Left ventricle myocardium inferior (tissue), 1 donor: ENCODE data around the gene PDIK1L. TPM values are rescaled to one million over a fixed set of nuclear protein-coding genes. Genes with fewer than 3 reads are reported as not detected.

ENCODE experiments used
- DNase-seq: peaks from one replicate; pipeline ENCODE4 v3.0.0-alpha.2; 2020
- H3K27ac ChIP-seq: fragments of 200-600 bp; replicated peaks from 2 replicates; pipeline ENCODE4 v1.8.0; 2021
- H3K27me3 ChIP-seq: fragments of 200-600 bp; 2 replicates; pipeline ENCODE4 v1.8.0; 2021; ENCODE audit warnings: low read depth
- H3K36me3 ChIP-seq: fragments of 200-600 bp; 2 replicates; pipeline ENCODE4 v1.8.0; 2021
- H3K4me1 ChIP-seq: fragments of 200-600 bp; 2 replicates; pipeline ENCODE4 v1.8.0; 2021
- H3K4me3 ChIP-seq: fragments of 200-600 bp; 2 replicates; pipeline ENCODE4 v1.8.0; 2021; ENCODE audit warnings: mild to moderate bottlenecking, moderate library complexity
- H3K9me3 ChIP-seq: fragments of 200-600 bp; replicated peaks from 2 replicates; pipeline ENCODE4 v1.8.0; 2021
- intact Hi-C: fragments of 100-400 bp; cut with micrococcal nuclease; formaldehyde crosslinking; loops from one replicate; pipeline ENCODE4 v1.11.0; 2022
- total RNA-seq: library from RNA; stranded (reverse); fragmentation: NEBNext Ultra II Directional; extraction: Animal tissue kit (Norgen Biotek cat#: 25700); gene quantifications from one replicate; pipeline ENCODE4 v1.2.1, GENCODE V29; 2021
- TF ChIP-seq, protein P1 (sequence below): fragments of 200-600 bp; IDR thresholded peaks from 2 replicates; pipeline ENCODE4 v1.8.0; 2021; ENCODE audit warnings: antibody characterized with exemption, mild to moderate bottlenecking, borderline replicate concordance
- donor health status: DM: no; HTN: yes; CAD: no; lungs with severe emphysema.

Gene PDIK1L
- total RNA-seq, 1 donor from 2014 or later: 4.2 TPM

- peak within 1 kb of the TSS; percentile 98 for H3K27ac ChIP-seq
- intact Hi-C loops: no loop called here
- TF ChIP-seq, protein P1, sequence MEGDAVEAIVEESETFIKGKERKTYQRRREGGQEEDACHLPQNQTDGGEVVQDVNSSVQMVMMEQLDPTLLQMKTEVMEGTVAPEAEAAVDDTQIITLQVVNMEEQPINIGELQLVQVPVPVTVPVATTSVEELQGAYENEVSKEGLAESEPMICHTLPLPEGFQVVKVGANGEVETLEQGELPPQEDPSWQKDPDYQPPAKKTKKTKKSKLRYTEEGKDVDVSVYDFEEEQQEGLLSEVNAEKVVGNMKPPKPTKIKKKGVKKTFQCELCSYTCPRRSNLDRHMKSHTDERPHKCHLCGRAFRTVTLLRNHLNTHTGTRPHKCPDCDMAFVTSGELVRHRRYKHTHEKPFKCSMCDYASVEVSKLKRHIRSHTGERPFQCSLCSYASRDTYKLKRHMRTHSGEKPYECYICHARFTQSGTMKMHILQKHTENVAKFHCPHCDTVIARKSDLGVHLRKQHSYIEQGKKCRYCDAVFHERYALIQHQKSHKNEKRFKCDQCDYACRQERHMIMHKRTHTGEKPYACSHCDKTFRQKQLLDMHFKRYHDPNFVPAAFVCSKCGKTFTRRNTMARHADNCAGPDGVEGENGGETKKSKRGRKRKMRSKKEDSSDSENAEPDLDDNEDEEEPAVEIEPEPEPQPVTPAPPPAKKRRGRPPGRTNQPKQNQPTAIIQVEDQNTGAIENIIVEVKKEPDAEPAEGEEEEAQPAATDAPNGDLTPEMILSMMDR: no peak
- H3K9me3 ChIP-seq: no peaks in the 10 kb centered on the region
- peaks cover 3% of the 10 kb centered on the region for H3K27me3 ChIP-seq
- no peaks in the 10 kb centered on the region for H3K36me3 ChIP-seq
- peak within 1 kb of the TSS; percentile 68 for H3K4me3 ChIP-seq
- DNase-seq: peak; percentile 63
- peaks cover 93% of the 10 kb centered on the region for H3K4me1 ChIP-seq
These were observed 47.5 kb downstream of the PDIK1L start, which contains the start of gene FAM110D for GRCh38 chr1:26158908-26159742. FAM110D (plus strand) TSS chr1:26159079; CDS start chr1:26161292, 2,213 bp downstream.

DNA sequence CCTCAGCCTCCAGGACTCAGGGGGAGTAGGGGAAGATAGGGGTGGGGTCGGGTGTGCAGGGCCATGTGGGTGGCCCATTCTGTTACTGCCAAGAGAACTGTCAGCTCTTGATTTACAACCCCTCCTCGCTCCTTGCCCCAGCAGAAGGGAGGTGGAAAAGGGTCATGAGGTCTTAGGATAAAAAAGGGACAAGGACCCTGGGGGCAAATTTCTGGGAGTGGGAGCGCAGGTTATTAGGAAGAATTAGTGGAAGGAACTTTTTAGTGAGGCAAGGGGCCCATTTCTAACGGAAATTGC is 48.1 kb downstream of the PDIK1L start:
- Histone ChIP-seq H3K4me3 (peak overlapping the region; percentile 68), H3K27ac (peak overlapping the region; percentile 98)

GRCh38 chr1:26160527-26161414 is 49.1 kb downstream of the PDIK1L start:
- no peak for DNase-seq
- intact Hi-C loops: no loop called here
- Histone ChIP-seq H3K27ac (peak overlapping the region; percentile 98), H3K4me3 (peak overlapping the region; percentile 68), H3K4me1 (peaks cover 84% of the 10 kb centered on the region), H3K36me3 (no peaks in the 10 kb centered on the region), H3K27me3 (peaks cover 3% of the 10 kb centered on the region), H3K9me3 (no peaks in the 10 kb centered on the region)
- TF ChIP-seq, protein P1: no peak

More for the DNA sequence above, 48.1 kb downstream of the PDIK1L start:
- Histone ChIP-seq H3K36me3 (no peaks in the 10 kb centered on the region), H3K4me1 (peaks cover 93% of the 10 kb centered on the region), H3K9me3 (no peaks in the 10 kb centered on the region), H3K27me3 (peaks cover 3% of the 10 kb centered on the region)
- TF ChIP-seq, protein P1: no peak
- intact Hi-C loops: no loop called here
- no peak for DNase-seq

GRCh38 chr1:26161415-26162219 is 50.0 kb downstream of the PDIK1L start:
- TF ChIP-seq, protein P1: peak; percentile 47
- intact Hi-C loops: no loop called here
- peak; percentile 74 for DNase-seq
- Histone ChIP-seq H3K9me3 (no peaks in the 10 kb centered on the region), H3K4me1 (peaks cover 75% of the 10 kb centered on the region), H3K4me3 (peak overlapping the region; percentile 68), H3K27me3 (peaks cover 3% of the 10 kb centered on the region), H3K27ac (peak overlapping the region; percentile 98), H3K36me3 (no peaks in the 10 kb centered on the region)

DNA sequence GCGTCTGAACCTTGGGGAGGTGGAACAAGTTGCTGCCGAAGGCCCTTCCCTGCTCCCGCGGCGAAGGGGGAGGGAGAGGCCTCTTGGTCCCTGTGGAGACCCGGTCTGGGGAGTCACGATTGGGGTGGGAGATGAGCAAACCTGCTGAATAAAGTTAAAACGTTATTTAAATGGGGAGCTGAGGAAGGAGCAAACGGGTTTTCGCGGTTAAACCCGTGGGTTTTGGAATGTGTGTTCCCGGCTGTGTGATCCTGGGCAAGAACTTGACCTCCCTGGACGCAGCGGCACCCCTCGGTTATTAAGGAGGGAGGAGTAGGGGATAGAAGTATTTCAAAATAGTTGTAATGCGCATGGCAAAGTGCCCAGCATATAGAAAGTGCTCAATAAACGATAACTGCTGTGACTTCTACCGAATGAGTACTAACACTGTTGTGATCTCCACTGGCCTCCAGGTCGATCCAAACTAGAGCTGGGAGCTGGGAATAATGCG is 50.6 kb downstream of the PDIK1L start:
- no peak for DNase-seq
- Histone ChIP-seq H3K4me3 (peak overlapping the region; percentile 68), H3K4me1 (peaks cover 69% of the 10 kb centered on the region), H3K36me3 (no peaks in the 10 kb centered on the region), H3K9me3 (no peaks in the 10 kb centered on the region), H3K27ac (peak overlapping the region; percentile 98), H3K27me3 (no peaks in the 10 kb centered on the region)
- intact Hi-C loops: no loop called here
- TF ChIP-seq, protein P1: no peak
